GM12891 (cell line): ENCODE results near the gene PRDX2.

Source experiments
- POLR2A ChIP-seq: IDR thresholded peaks from 2 replicates; pipeline ENCODE4 v1.6.1; 2011; ENCODE audit warnings: low read depth, low read length, control low read depth
- POLR2AphosphoS5 ChIP-seq: IDR thresholded peaks from 2 replicates; pipeline ENCODE4 v1.6.1; 2011; ENCODE audit warnings: low read depth, low read length, control low read depth
- POU2F2 ChIP-seq: IDR thresholded peaks from 2 replicates; pipeline ENCODE4 v1.6.1; 2011; ENCODE audit warnings: low read depth, mild to moderate bottlenecking, control low read depth, low read length, moderate library complexity
- SPI1 ChIP-seq: IDR thresholded peaks from 2 replicates; pipeline ENCODE4 v1.6.1; 2011; ENCODE audit warnings: low read depth, low read length, control low read depth
- TAF1 ChIP-seq: IDR thresholded peaks from 2 replicates; pipeline ENCODE4 v1.6.1; 2011; ENCODE audit warnings: low read depth, low read length, control low read depth

DNA sequence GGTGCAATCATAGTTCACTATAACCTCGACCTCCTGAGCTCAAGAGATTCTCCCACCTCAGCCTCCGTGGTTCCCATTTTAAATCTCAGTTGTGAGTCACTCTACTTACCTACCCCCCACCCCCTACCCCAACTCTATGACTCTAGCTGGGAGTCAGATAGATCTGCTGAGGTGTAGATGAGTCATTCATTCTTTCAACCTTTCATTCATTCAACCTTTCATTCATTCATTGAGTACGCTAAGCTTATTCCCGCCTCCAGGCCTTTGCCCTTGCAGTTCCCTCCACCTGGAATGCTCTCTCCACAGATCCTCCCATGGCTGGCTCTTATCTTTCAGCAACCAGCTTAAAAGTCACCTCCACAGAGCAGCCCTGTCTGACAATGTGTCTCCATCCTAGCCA is 35.6 kb upstream of the PRDX2 start:
- TF ChIP-seq SPI1 (no peak), POLR2A (no peak), POLR2AphosphoS5 (no peak), TAF1 (no peak), POU2F2 (no peak)
